ENCODE data around the gene MED13L. TPM values are rescaled to one million over a fixed set of nuclear protein-coding genes. Genes with fewer than 3 reads are reported as not detected.
"Not testable (repeated sequence)": the region's sequence is repeated elsewhere in the genome, so short reads cannot be mapped to it uniquely, and the experiment has no call there.

The MED13L gene
- total RNA-seq, 3 donors from 2014 or later: 45.6 to 49.7 (median 47.5) TPM

DNA sequence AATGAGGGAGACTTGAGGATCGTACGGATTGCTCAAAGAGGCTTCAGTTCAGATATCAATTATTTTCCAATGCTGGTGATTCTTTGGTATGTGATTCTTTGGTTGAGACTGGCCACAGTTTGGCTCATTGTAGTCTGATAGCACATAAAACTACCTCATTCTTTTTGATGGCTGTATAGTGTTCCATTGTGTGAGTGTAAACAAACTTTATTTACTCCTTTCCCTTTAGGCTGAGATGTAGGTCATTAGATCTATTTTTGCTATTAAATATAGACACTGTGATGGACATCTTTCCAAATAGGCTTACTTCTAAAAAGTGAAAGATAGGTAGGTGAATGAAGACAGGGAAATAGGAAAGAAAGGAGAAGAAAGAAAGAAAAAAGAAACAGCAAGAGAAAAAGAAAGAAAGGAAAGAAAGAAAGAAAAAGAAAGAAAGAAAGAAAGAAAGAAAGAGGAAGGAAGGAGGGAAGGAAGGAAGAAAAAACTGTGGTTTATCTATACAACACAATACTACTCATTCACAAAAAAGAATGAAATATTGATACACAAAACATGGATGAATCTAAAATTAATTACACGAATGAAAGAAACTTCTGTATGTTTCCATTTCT, 19.8 kb upstream of the MED13L start:
- H3K4me3 Mint-ChIP-seq: no peak overlapping the region
- H3K9me3 Mint-ChIP-seq: no peaks in the 10 kb centered on the region
- H3K4me1 Mint-ChIP-seq (ENCODE audit: low read depth): no peaks in the 10 kb centered on the region
- no peak for DNase-seq
- no peaks in the 10 kb centered on the region for H3K27me3 Mint-ChIP-seq (ENCODE audit: low read depth)
- no peak for ATAC-seq
- H3K36me3 Mint-ChIP-seq (ENCODE audit: insufficient read depth): no peaks in the 10 kb centered on the region

DNA sequence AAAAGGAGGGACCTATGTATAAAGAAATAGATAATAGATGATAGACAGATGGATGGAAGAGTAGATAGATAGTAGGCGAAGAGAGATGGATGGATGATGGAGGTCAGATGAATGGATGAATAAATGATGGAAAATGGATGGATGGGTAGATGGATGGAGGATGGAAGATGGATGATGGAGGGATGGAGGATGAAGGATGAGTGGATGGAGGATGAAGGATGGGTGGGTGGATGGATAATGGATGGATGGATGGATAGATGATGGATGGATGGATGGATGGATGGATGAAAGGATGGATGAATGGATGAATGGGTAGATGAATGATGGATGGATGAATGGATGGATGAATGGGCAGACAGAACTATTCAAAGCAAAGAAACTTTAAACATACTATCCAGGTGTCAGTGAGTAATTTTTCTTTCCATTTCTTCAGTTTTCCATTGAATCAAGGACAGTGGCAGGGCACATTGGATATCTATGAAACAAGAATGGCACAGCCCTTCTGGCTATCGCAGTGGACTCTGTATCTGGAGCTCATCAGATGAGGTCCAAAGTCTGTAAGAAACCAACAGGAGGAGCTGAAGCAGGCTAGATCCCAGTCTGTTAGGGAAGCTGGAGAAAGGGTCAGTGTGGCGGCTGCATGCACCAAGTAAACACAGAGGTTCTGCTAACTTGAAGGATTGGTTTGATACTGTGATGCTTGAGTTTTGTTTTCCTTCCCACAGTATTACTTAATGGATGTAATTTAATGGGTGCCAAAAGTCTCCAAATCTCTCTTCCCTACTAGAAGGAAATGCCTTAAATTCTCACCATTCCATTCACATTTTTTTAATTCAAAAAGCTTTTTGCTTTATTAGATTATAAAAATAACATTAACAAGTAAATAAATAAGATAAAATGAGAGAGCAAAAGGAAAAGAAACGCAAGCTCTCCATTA, 18.1 kb upstream of the MED13L start:
- H3K27me3 Mint-ChIP-seq (ENCODE audit: low read depth): no peaks in the 10 kb centered on the region
- H3K4me1 Mint-ChIP-seq (ENCODE audit: low read depth): no peaks in the 10 kb centered on the region
- ATAC-seq: no peak
- no peaks in the 10 kb centered on the region for H3K9me3 Mint-ChIP-seq
- H3K36me3 Mint-ChIP-seq (ENCODE audit: insufficient read depth): no peaks in the 10 kb centered on the region
- DNase-seq: no peak
- no peak overlapping the region for H3K4me3 Mint-ChIP-seq

GRCh38 chr12:116294454-116295165, 17.1 kb upstream of the MED13L start:
- Mint-ChIP-seq H3K27me3 (ENCODE audit: low read depth) (peaks cover 2% of the 10 kb centered on the region), H3K36me3 (ENCODE audit: insufficient read depth) (no peaks in the 10 kb centered on the region), H3K9me3 (no peaks in the 10 kb centered on the region), H3K4me1 (ENCODE audit: low read depth) (no peaks in the 10 kb centered on the region), H3K4me3 (no peak overlapping the region)
- DNase-seq (no peak), ATAC-seq (no peak)

GRCh38 chr12:116293687-116294453, 16.4 kb upstream of the MED13L start:
- no peak overlapping the region for H3K4me3 Mint-ChIP-seq
- H3K4me1 Mint-ChIP-seq (ENCODE audit: low read depth): no peaks in the 10 kb centered on the region
- DNase-seq (no peak), ATAC-seq (no peak)
- no peaks in the 10 kb centered on the region for H3K9me3 Mint-ChIP-seq
- no peaks in the 10 kb centered on the region for H3K36me3 Mint-ChIP-seq (ENCODE audit: insufficient read depth)
- H3K27me3 Mint-ChIP-seq (ENCODE audit: low read depth): peaks cover 2% of the 10 kb centered on the region

- no peak for DNase-seq
- H3K4me1 Mint-ChIP-seq (ENCODE audit: low read depth): no peaks in the 10 kb centered on the region
These were observed 13.7 kb upstream of the MED13L start for GRCh38 chr12:116291218-116291617.

GRCh38 chr12:116288735-116289134, 11.2 kb upstream of the MED13L start:
- Mint-ChIP-seq H3K4me1 (ENCODE audit: low read depth) (no peaks in the 10 kb centered on the region), H3K27me3 (ENCODE audit: low read depth) (peaks cover 2% of the 10 kb centered on the region), H3K9me3 (no peaks in the 10 kb centered on the region), H3K36me3 (ENCODE audit: insufficient read depth) (no peaks in the 10 kb centered on the region), H3K4me3 (no peak overlapping the region)
- no peak for DNase-seq
- no peak for ATAC-seq

More at GRCh38 chr12:116291218-116291617, 13.7 kb upstream of the MED13L start:
- Mint-ChIP-seq H3K27me3 (ENCODE audit: low read depth) (peaks cover 2% of the 10 kb centered on the region), H3K4me3 (no peak overlapping the region), H3K9me3 (no peaks in the 10 kb centered on the region), H3K36me3 (ENCODE audit: insufficient read depth) (no peaks in the 10 kb centered on the region)
- no peak for ATAC-seq

- H3K36me3 Mint-ChIP-seq (ENCODE audit: insufficient read depth): no peaks in the 10 kb centered on the region
- no peaks in the 10 kb centered on the region for H3K9me3 Mint-ChIP-seq
- peaks cover 2% of the 10 kb centered on the region for H3K27me3 Mint-ChIP-seq (ENCODE audit: low read depth)
- DNase-seq (no peak), ATAC-seq (no peak)
- H3K4me3 Mint-ChIP-seq: no peak overlapping the region
- H3K4me1 Mint-ChIP-seq (ENCODE audit: low read depth): peaks cover 4% of the 10 kb centered on the region
These were observed 10.4 kb upstream of the MED13L start for GRCh38 chr12:116287842-116288301.

- Mint-ChIP-seq H3K36me3 (ENCODE audit: insufficient read depth) (no peaks in the 10 kb centered on the region), H3K9me3 (no peaks in the 10 kb centered on the region), H3K4me3 (no peak overlapping the region), H3K27me3 (ENCODE audit: low read depth) (no peaks in the 10 kb centered on the region), H3K4me1 (ENCODE audit: low read depth) (peaks cover 12% of the 10 kb centered on the region)
- ATAC-seq (no peak), DNase-seq (no peak)
These were observed 6.9 kb upstream of the MED13L start for GRCh38 chr12:116284396-116284795.

DNA sequence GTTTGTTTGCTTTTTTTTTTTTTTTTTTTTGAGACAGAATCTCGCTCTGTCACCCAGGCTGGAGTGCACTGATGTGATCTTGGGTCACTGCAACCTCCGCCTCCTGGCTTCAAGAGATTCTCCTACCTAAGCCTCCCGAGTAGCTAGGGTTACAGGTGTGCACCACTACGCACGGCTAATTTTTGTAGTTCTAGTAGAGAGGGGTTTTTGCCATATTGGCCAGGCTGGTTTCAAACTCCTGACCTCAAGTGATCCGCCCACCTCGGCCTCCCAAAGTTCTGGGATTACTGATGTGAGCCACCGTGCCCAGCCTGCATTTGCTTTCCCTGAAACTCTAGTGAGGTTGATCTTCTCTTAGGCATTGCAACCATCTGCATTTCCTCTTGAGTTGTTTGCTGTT, 6.4 kb upstream of the MED13L start:
- not testable (repeated sequence) for DNase-seq; H3K36me3 Mint-ChIP-seq (ENCODE audit: insufficient read depth); H3K27me3 Mint-ChIP-seq (ENCODE audit: low read depth); H3K9me3 Mint-ChIP-seq; ATAC-seq; H3K4me3 Mint-ChIP-seq
- peaks cover 12% of the 10 kb centered on the region for H3K4me1 Mint-ChIP-seq (ENCODE audit: low read depth)

DNA sequence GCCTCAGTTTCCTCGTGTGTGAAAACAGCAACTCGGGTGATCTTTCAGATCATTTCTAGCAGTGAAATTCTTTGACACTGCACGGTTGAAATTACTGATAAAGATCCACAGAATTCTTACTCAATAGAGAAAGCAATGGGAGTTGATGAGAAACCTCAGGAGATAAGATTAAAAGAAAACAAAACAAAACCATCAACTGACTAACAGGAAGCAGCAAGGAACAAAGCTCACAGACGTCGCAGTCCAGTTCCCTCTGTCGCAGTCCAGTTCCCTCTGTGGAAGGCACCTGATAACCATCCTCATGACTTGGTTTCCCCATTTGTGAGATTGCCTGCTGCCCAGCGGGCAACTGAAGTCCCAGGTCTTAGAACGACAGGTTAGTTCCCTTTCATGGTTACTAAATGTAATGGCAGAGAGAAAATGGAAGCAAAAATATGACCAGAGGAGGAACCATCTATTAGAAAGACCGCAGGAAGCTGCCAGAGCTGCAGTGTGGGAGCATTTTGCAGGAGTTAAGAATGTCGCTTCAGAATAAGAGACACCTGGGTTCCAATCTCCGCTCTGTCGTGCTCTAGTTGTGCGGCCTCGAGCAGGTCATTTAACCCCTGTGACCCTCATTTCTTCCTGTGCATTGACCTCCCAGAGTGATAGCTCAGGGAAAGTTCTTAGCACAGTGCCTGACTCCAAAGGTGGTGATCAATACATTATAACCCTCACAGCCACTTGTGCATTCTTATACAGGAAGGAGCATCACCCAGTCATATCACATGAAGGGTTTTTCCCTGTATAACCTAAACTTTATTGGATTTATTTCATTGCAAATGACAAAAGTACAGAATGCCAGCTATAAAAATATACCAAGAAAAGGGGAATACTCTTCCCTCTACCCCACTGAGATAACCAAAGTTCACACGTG, 5.1 kb upstream of the MED13L start:
- ATAC-seq: no peak
- H3K4me3 Mint-ChIP-seq: peak overlapping the region; percentile 47
- peaks cover 12% of the 10 kb centered on the region for H3K4me1 Mint-ChIP-seq (ENCODE audit: low read depth)
- no peaks in the 10 kb centered on the region for H3K9me3 Mint-ChIP-seq
- no peak for DNase-seq
- no peaks in the 10 kb centered on the region for H3K27me3 Mint-ChIP-seq (ENCODE audit: low read depth)
- no peaks in the 10 kb centered on the region for H3K36me3 Mint-ChIP-seq (ENCODE audit: insufficient read depth)

DNA sequence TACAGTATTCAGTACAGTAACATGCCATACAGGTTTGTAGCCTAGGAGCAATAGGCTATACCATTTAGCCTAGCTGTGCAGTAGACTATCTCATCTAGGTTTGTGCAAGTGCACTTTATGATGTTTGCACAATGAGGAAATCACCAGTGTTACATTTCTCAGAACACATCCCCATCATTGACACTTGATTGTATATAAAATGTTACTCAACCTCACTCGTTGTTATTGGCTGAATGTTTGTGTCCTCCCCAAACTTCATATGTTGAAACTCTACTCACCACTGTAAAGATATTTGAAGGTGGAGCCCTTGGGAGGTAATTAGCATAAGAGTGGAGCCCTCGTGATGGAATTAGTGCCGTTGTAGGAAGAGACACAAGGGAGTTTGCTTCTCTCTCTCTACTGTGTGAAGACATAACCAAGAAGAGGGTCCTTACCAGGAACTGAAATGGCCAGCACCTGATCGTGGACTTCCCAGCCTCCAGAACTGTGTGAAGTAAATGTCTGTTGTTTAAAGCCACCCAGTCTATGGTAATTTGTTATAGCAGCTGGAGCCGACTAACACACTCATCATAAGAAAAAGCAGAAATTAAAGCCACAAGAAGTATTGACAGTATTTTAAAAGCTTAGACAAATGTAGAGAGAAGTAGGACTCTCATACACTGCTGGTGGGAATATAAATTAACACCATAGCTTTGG, 3.2 kb upstream of the MED13L start:
- H3K27me3 Mint-ChIP-seq (ENCODE audit: low read depth): no peaks in the 10 kb centered on the region
- no peaks in the 10 kb centered on the region for H3K9me3 Mint-ChIP-seq
- peaks cover 13% of the 10 kb centered on the region for H3K4me1 Mint-ChIP-seq (ENCODE audit: low read depth)
- H3K36me3 Mint-ChIP-seq (ENCODE audit: insufficient read depth): no peaks in the 10 kb centered on the region
- DNase-seq (no peak), ATAC-seq (no peak)
- no peak overlapping the region for H3K4me3 Mint-ChIP-seq

DNA sequence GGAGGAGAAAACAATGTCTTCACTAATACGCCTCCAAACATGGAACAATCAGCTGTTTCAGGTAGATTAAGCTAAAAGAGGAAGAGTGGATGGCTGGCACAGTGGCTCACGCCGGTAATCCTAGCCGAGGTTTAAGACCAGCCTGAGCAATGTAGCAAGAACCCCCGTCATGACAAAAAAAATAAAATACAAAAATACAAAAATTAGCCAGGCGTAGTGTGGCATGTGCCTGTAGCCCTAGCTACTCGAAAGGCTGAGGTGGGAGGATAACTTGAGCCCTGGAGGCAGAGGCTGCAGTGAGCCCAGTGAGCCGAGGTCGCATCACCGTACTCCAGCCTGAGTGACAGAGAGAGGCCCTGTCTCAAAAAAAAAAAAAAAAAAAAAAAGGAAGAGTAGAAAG, 1.2 kb upstream of the MED13L start:
- H3K9me3 Mint-ChIP-seq: no peaks in the 10 kb centered on the region
- DNase-seq: no peak

DNA sequence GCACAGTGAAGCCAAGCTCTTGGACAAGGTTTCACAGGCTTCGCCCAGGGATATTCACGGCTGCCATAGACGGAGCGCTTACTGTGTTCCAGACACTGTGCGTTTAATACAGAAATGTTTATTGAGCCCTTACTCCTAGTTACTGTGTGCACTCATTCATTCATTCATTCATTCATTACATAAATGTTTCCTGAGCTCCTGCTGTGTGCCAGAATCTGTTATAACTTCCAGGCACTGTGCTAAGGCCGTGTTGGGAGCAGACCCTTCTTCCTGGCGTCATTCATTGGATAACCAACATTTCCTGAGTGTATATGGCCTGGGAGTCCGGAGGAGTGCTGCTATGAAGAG, 760 bp upstream of the MED13L start:
- H3K9me3 Mint-ChIP-seq: no peaks in the 10 kb centered on the region
- ATAC-seq (no peak), DNase-seq (no peak)
- peak overlapping the region; percentile 83 for H3K4me3 Mint-ChIP-seq
- peaks cover 34% of the 10 kb centered on the region for H3K4me1 Mint-ChIP-seq (ENCODE audit: low read depth)
- H3K27me3 Mint-ChIP-seq (ENCODE audit: low read depth): no peaks in the 10 kb centered on the region
- H3K36me3 Mint-ChIP-seq (ENCODE audit: insufficient read depth): no peaks in the 10 kb centered on the region

More for the DNA sequence above, 1.2 kb upstream of the MED13L start:
- H3K4me1 Mint-ChIP-seq (ENCODE audit: low read depth): peaks cover 32% of the 10 kb centered on the region
- no peak for ATAC-seq
- H3K36me3 Mint-ChIP-seq (ENCODE audit: insufficient read depth): no peaks in the 10 kb centered on the region
- peak overlapping the region; percentile 83 for H3K4me3 Mint-ChIP-seq
- H3K27me3 Mint-ChIP-seq (ENCODE audit: low read depth): no peaks in the 10 kb centered on the region
